ENCODE data around the gene ST6GALNAC5. TPM values are rescaled to one million over a fixed set of nuclear protein-coding genes. Genes with fewer than 3 reads are reported as not detected.

The ST6GALNAC5 gene
- polyA plus RNA-seq, 3 donors, result not detected

DNA sequence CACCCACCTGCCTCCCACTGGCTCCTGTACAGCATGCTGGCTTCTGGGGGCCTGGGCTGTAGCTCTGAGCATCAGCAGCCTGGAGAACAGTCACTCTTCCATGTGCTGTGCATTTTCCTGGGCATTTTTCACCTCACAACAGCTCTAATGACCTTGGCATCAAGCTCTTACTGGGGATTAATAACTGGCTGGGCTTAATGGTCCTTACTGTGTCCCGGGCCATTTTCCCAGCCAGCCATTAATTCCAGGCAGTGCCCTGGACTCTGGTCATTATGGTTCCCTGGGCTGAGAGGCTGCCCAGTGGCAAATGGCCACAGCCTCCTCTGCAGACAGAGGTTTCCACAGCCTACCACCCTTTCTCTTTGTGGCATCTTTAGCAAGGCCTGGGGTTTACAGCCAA is 171.8 kb downstream of the ST6GALNAC5 start:
- H3K27ac ChIP-seq (ENCODE audit: low read depth in 1 of 2, low read length in 2 of 2), result no peak overlapping the region
- no peak overlapping the region for H3K27ac Mint-ChIP-seq
- TF ChIP-seq, protein P1, sequence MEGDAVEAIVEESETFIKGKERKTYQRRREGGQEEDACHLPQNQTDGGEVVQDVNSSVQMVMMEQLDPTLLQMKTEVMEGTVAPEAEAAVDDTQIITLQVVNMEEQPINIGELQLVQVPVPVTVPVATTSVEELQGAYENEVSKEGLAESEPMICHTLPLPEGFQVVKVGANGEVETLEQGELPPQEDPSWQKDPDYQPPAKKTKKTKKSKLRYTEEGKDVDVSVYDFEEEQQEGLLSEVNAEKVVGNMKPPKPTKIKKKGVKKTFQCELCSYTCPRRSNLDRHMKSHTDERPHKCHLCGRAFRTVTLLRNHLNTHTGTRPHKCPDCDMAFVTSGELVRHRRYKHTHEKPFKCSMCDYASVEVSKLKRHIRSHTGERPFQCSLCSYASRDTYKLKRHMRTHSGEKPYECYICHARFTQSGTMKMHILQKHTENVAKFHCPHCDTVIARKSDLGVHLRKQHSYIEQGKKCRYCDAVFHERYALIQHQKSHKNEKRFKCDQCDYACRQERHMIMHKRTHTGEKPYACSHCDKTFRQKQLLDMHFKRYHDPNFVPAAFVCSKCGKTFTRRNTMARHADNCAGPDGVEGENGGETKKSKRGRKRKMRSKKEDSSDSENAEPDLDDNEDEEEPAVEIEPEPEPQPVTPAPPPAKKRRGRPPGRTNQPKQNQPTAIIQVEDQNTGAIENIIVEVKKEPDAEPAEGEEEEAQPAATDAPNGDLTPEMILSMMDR (IDR thresholded peaks at IDR 0.05), result no peak
- no peaks in the 10 kb centered on the region for H3K4me1 ChIP-seq (ENCODE audit: control insufficient read depth in 1 of 2, insufficient read depth in 2 of 2, low read length in 2 of 2)
- no peaks in the 10 kb centered on the region for H3K79me2 ChIP-seq (ENCODE audit: insufficient read depth, low read length)
- H3K9ac ChIP-seq (ENCODE audit: insufficient read depth, low read length, poor library complexity, severe bottlenecking), result no peak overlapping the region
- no peaks in the 10 kb centered on the region for H3K27me3 ChIP-seq (ENCODE audit: control insufficient read depth in 2 of 2, insufficient read depth in 2 of 2, low read length in 2 of 2)
- H3K4me3 Mint-ChIP-seq, result no peak overlapping the region
- no peak overlapping the region for H3K4me3 ChIP-seq (replicated peaks in 1 of 3; ENCODE audit: low read depth in 2 of 3, low read length in 3 of 3)
- H3K36me3 Mint-ChIP-seq, result no peaks in the 10 kb centered on the region
- peaks cover 4% of the 10 kb centered on the region for H3K4me1 Mint-ChIP-seq
- 88% methylated on average over 1 of the region's 1 CpG for WGBS (ENCODE audit: insufficient coverage)
- H3K9me3 Mint-ChIP-seq, result peaks cover 0 to 4% (median 3%) of the 10 kb centered on the region in 7 donors
- H3K4me2 ChIP-seq (replicated peaks; ENCODE audit: extremely low read depth, low read length, poor library complexity, severe bottlenecking), result no peak overlapping the region
- intact Hi-C loops (cut with micrococcal nuclease), result no loop called here
- H3K27me3 Mint-ChIP-seq (ENCODE audit: low read depth in 3 of 3), result peaks cover 0 to 2% (median 0%) of the 10 kb centered on the region in 3 donors
- H3K9me3 ChIP-seq (replicated peaks in 1 of 2; ENCODE audit: control insufficient read depth in 1 of 2, insufficient read depth in 1 of 2, low read length in 2 of 2), result no peaks in the 10 kb centered on the region
- no peaks in the 10 kb centered on the region for H3K36me3 ChIP-seq (replicated peaks in 1 of 2; ENCODE audit: control insufficient read depth in 1 of 2, insufficient read depth in 2 of 2, low read length in 2 of 2)
- H4K20me1 ChIP-seq (ENCODE audit: insufficient read depth, low read length), result no peaks in the 10 kb centered on the region
- no peak for DNase-seq
- no peak overlapping the region for H2AFZ ChIP-seq (ENCODE audit: insufficient read depth, low read depth, low read length, poor library complexity, severe bottlenecking)

DNA sequence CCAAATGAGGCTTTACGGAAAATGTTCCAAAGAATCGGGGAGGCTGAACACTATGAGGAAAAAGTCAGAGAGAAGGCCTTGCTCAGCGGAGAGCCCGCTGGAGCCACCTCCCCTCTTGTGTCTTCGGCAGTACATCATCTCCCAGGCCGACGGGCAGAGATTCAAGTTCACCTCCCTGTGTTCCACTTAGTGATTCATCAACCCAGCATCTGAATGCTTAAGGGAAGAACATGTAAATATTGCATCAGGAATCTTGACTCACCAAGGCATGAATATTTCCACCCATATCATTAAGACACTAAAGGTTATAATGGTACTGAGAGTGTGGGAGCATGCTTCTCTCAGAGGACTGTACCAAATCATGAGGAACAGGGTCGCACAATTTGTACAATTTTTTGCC is 172.5 kb downstream of the ST6GALNAC5 start:
- Histone ChIP-seq H3K27ac (ENCODE audit: low read depth in 1 of 2, low read length in 2 of 2) (no peak overlapping the region), H2AFZ (ENCODE audit: insufficient read depth, low read depth, low read length, poor library complexity, severe bottlenecking) (no peak overlapping the region), H3K9me3 (replicated peaks in 1 of 2; ENCODE audit: control insufficient read depth in 1 of 2, insufficient read depth in 1 of 2, low read length in 2 of 2) (no peaks in the 10 kb centered on the region), H3K4me1 (ENCODE audit: control insufficient read depth in 1 of 2, insufficient read depth in 2 of 2, low read length in 2 of 2) (no peaks in the 10 kb centered on the region), H3K79me2 (ENCODE audit: insufficient read depth, low read length) (no peaks in the 10 kb centered on the region), H4K20me1 (ENCODE audit: insufficient read depth, low read length) (no peaks in the 10 kb centered on the region), H3K27me3 (ENCODE audit: control insufficient read depth in 2 of 2, insufficient read depth in 2 of 2, low read length in 2 of 2) (no peaks in the 10 kb centered on the region), H3K36me3 (replicated peaks in 1 of 2; ENCODE audit: control insufficient read depth in 1 of 2, insufficient read depth in 2 of 2, low read length in 2 of 2) (no peaks in the 10 kb centered on the region), H3K4me3 (replicated peaks in 1 of 3; ENCODE audit: low read depth in 2 of 3, low read length in 3 of 3) (no peak overlapping the region), H3K9ac (ENCODE audit: insufficient read depth, low read length, poor library complexity, severe bottlenecking) (no peak overlapping the region), H3K4me2 (replicated peaks; ENCODE audit: extremely low read depth, low read length, poor library complexity, severe bottlenecking) (no peak overlapping the region)
- TF ChIP-seq, protein P1 (IDR thresholded peaks at IDR 0.05), result no peak
- intact Hi-C loops (cut with micrococcal nuclease), result no loop called here
- Mint-ChIP-seq H3K9me3 (peaks cover 0 to 4% (median 3%) of the 10 kb centered on the region in 7 donors), H3K27ac (no peak overlapping the region), H3K4me3 (no peak overlapping the region), H3K4me1 (peaks cover 4% of the 10 kb centered on the region), H3K36me3 (no peaks in the 10 kb centered on the region), H3K27me3 (ENCODE audit: low read depth in 3 of 3) (peaks cover 0 to 2% (median 0%) of the 10 kb centered on the region in 3 donors)
- no peak for DNase-seq
- WGBS (ENCODE audit: insufficient coverage), result 100% methylated on average over 2 of the region's 8 CpGs
